ENCODE measurements around the gene PTPRD.
A peak's percentile ranks its signal among the peaks of the same experiment; 100 is the strongest.
"Not testable (repeated sequence)": the region's sequence is repeated elsewhere in the genome, so short reads cannot be mapped to it uniquely, and the experiment has no call there.

PTPRD gene

GRCh38 chr9:9426454-9426853 is 1186.3 kb downstream of the PTPRD start:
- not testable (repeated sequence) for DNase-seq

GRCh38 chr9:9412241-9412640 is 1200.6 kb downstream of the PTPRD start:
- peak; percentile 2 for DNase-seq

GRCh38 chr9:9410736-9411135 is 1202.1 kb downstream of the PTPRD start:
- no peak for DNase-seq

- no peak for DNase-seq
Measured at GRCh38 chr9:9399982-9400381, 1212.8 kb downstream of the PTPRD start.

GRCh38 chr9:9396518-9396917 is 1216.3 kb downstream of the PTPRD start:
- DNase-seq = no peak

GRCh38 chr9:9395539-9395938 is 1217.3 kb downstream of the PTPRD start:
- no peak for DNase-seq

GRCh38 chr9:9392755-9393154 is 1220.0 kb downstream of the PTPRD start:
- no peak for DNase-seq

GRCh38 chr9:9389904-9390303 is 1222.9 kb downstream of the PTPRD start:
- DNase-seq = no peak

- no peak for DNase-seq
Measured at GRCh38 chr9:9387511-9388115, 1225.2 kb downstream of the PTPRD start.

GRCh38 chr9:9362332-9362731 is 1250.5 kb downstream of the PTPRD start:
- no peak for DNase-seq

- DNase-seq = no peak
Measured at GRCh38 chr9:9352877-9353481, 1259.8 kb downstream of the PTPRD start.

- no peak for DNase-seq
Measured at GRCh38 chr9:9341203-9341602, 1271.6 kb downstream of the PTPRD start.

GRCh38 chr9:9337129-9337528 is 1275.7 kb downstream of the PTPRD start:
- no peak for DNase-seq

- no peak for DNase-seq
Measured at GRCh38 chr9:9326749-9327148, 1286.1 kb downstream of the PTPRD start.

GRCh38 chr9:9319007-9319406 is 1293.8 kb downstream of the PTPRD start:
- DNase-seq = no peak

- DNase-seq = not testable (repeated sequence)
Measured at GRCh38 chr9:9310743-9311142, 1302.1 kb downstream of the PTPRD start.

- DNase-seq = no peak
Measured at GRCh38 chr9:9305600-9305999, 1307.2 kb downstream of the PTPRD start.

- no peak for DNase-seq
Measured at GRCh38 chr9:9299134-9299533, 1313.7 kb downstream of the PTPRD start.

- no peak for DNase-seq
Measured at GRCh38 chr9:9286001-9286400, 1326.8 kb downstream of the PTPRD start.

- DNase-seq = no peak
Measured at GRCh38 chr9:9284201-9284600, 1328.6 kb downstream of the PTPRD start.

- DNase-seq = no peak
Measured at GRCh38 chr9:9283159-9283986, 1329.4 kb downstream of the PTPRD start.

GRCh38 chr9:9275601-9276000 is 1337.2 kb downstream of the PTPRD start:
- no peak for DNase-seq

- no peak for DNase-seq
Measured at GRCh38 chr9:9257999-9258498, 1354.8 kb downstream of the PTPRD start.

- no peak for DNase-seq
Measured at GRCh38 chr9:9246726-9247125, 1366.1 kb downstream of the PTPRD start.

All from NCI-H510A (cell line).